NCI-H2227 (cell line): ENCODE results near the gene FOXO1.

ENCODE experiments used
- DNase-seq: peaks from one replicate; lab custom pipeline; 2025; ENCODE audit not compliant: unreplicated experiment; lab: John Stamatoyannopoulos, UW

The FOXO1 gene

GRCh38 chr13:40515702-40516101 is 150.7 kb downstream of the FOXO1 start:
- DNase-seq = no peak

GRCh38 chr13:40514802-40515201 is 151.6 kb downstream of the FOXO1 start:
- no peak for DNase-seq

GRCh38 chr13:40509876-40510275 is 156.6 kb downstream of the FOXO1 start:
- DNase-seq = no peak

DNA sequence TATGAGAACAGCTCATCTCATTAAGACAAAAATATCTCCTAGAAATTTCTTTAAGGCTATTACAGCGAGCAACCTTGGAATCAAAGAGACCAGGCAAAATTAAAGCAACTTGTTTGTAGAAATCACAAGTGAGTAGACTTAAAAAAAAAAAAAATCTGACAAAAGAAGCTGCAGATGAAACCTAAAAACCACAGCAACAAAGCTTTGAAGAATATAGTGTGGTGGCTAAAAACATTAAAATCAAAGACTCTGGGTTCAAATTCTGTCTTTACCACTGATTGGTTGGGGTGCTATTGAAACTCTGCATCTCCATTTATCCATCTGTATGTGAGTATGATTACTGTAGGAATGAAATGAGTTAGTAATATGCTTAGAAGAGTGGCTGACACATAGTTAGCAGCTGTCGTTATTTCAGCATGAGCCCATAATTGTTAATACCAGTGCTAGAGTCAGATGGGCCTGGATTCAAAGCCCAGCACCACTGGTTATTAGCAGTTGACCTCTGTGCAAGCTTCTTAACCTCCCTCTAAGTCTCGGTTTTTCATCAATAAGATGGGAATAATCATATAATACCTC is 157.6 kb downstream of the FOXO1 start:
- no peak for DNase-seq

DNA sequence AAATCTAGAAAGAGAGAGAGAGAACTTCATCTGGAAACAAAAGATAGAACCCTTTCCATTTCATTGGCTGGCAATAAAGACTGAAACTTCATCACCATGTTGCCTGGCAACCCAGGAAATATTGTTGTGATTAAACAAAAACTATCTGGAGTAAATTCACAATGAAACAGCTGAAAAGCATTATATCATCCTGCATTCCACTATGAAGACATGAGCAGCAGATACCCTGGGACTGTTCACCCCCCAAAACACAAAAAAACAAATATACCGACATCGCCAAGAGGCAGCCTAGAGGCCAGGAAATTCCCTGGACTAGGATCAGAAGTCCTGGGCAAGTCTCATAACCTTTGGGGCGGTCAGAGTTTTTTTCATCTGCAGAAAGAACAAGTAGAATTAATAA is 158.3 kb downstream of the FOXO1 start:
- no peak for DNase-seq

DNA sequence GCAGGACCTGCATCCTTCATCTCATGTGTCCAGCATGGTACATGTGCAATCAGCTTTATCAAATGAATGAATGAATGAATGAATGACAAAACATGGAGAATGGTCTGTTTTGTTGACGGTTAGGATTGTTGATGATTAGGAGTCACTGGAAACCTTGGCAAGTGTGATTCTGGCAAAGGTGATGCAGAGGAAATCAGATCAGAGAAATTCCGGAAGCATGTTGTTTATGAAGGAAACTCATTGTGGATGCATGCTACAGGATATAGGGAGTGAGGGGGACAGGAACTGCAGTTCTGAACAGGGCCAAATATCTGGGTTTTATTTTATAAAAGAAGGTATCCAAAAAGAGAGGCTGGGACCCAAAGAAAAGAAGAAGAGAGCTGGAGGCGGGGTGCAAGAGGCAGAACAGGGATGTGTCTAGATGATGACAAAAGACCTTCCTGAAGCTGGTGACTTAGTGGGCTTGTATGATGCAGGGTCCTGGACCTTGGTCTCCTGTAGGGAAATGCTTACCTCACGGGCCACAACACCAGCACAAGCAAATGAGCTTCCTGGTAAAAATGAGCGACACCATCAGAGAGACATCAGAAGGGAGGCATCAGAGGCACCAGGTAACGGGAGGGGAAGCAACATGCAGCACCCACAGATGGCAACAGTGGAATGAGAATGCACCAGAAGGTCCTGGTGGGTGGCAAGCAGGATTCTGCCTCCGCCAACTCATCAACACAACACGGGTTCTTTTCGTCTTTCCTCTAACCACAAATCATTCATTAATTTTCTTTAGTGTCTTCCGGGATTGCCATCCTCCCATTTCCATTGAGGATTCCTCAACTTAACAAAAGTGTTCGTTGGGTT is 159.6 kb downstream of the FOXO1 start:
- no peak for DNase-seq
